ENCODE data around the gene GDPD4. TPM values are rescaled to one million over a fixed set of nuclear protein-coding genes. Genes with fewer than 3 reads are reported as not detected.
"Not testable (repeated sequence)": the region's sequence is repeated elsewhere in the genome, so short reads cannot be mapped to it uniquely, and the experiment has no call there.

The GDPD4 gene
- total and polyA plus RNA-seq, 7 donors = not detected

GRCh38 chr11:77300695-77301094, 791 bp downstream of the GDPD4 start:
- Histone ChIP-seq H3K4me1 (no peaks in the 10 kb centered on the region), H3K4me3 (no peak overlapping the region), H3K9me3 (no peaks in the 10 kb centered on the region), H3K27ac (no peak overlapping the region), H3K36me3 (no peaks in the 10 kb centered on the region), H3K27me3 (no peaks in the 10 kb centered on the region)
- WGBS, 2 donors = 79 to 81% methylated on average over 5 of the region's 5 CpGs
- intact Hi-C loops (cut with DNase I) = no loop called here
- no peak for TF ChIP-seq CTCF (IDR thresholded peaks at IDR 0.05)
- TF ChIP-seq POLR2AphosphoS5 (IDR thresholded peaks at IDR 0.05) = no peak
- no peak for DNase-seq

GRCh38 chr11:77300028-77300427, 1.5 kb downstream of the GDPD4 start:
- H3K36me3 ChIP-seq; H3K27me3 ChIP-seq; H3K9me3 ChIP-seq; H3K4me1 ChIP-seq; H3K4me3 ChIP-seq; H3K27ac ChIP-seq; intact Hi-C loops (cut with DNase I); DNase-seq: not testable (repeated sequence)
- 59 to 75% methylated on average over 6 of the region's 6 CpGs for WGBS, 2 donors

GRCh38 chr11:77299528-77299993, 1.9 kb downstream of the GDPD4 start:
- no peaks in the 10 kb centered on the region for H3K27me3 ChIP-seq
- no peak overlapping the region for H3K4me3 ChIP-seq
- H3K36me3 ChIP-seq = no peaks in the 10 kb centered on the region
- H3K27ac ChIP-seq = no peak overlapping the region
- no peak for DNase-seq
- H3K9me3 ChIP-seq = no peaks in the 10 kb centered on the region
- 42 to 77% methylated on average over 2 of the region's 2 CpGs for WGBS, 2 donors
- intact Hi-C loops (cut with DNase I) = no loop called here
- no peaks in the 10 kb centered on the region for H3K4me1 ChIP-seq
- TF ChIP-seq CTCF (IDR thresholded peaks at IDR 0.05) (no peak), EP300 (IDR thresholded peaks at IDR 0.05) (no peak), POLR2AphosphoS5 (IDR thresholded peaks at IDR 0.05) (no peak), POLR2A (IDR thresholded peaks at IDR 0.05) (no peak)

- Histone ChIP-seq H3K4me1 (no peaks in the 10 kb centered on the region), H3K36me3 (no peaks in the 10 kb centered on the region), H3K27ac (no peak overlapping the region), H3K27me3 (no peaks in the 10 kb centered on the region), H3K9me3 (no peaks in the 10 kb centered on the region), H3K4me3 (no peak overlapping the region)
- 88 to 93% methylated on average over 3 of the region's 3 CpGs for whole genome bisulfite sequencing, 2 donors
- no peak for DNase-seq
- intact Hi-C loops (cut with DNase I) = no loop called here
- TF ChIP-seq EP300 (IDR thresholded peaks at IDR 0.05) (no peak), POLR2A (IDR thresholded peaks at IDR 0.05) (no peak), POLR2AphosphoS5 (IDR thresholded peaks at IDR 0.05) (no peak), CTCF (IDR thresholded peaks at IDR 0.05) (no peak)
These were observed 7.4 kb downstream of the GDPD4 start for GRCh38 chr11:77294040-77294439.

GRCh38 chr11:77289737-77290136, 11.7 kb downstream of the GDPD4 start:
- H3K27ac ChIP-seq = no peak overlapping the region
- H3K4me3 ChIP-seq = no peak overlapping the region
- no peaks in the 10 kb centered on the region for H3K9me3 ChIP-seq
- TF ChIP-seq CTCF (IDR thresholded peaks at IDR 0.05) = no peak
- TF ChIP-seq POLR2A (IDR thresholded peaks at IDR 0.05) = no peak
- no peak for TF ChIP-seq EP300 (IDR thresholded peaks at IDR 0.05)
- no peak for TF ChIP-seq POLR2AphosphoS5 (IDR thresholded peaks at IDR 0.05)
- 88 to 90% methylated on average over 4 of the region's 4 CpGs for WGBS, 2 donors
- H3K27me3 ChIP-seq = peaks cover 0 to 5% (median 0%) of the 10 kb centered on the region in 3 donors
- no peaks in the 10 kb centered on the region for H3K36me3 ChIP-seq
- no peak for DNase-seq
- intact Hi-C loops (cut with DNase I) = no loop called here
- no peaks in the 10 kb centered on the region for H3K4me1 ChIP-seq

Data from sigmoid colon (tissue), 7 donors.